GM10847 (cell line): ENCODE measurements around the gene IL10RB.

Experiments used
- POLR2A ChIP-seq: IDR thresholded peaks from 2 replicates; pipeline ENCODE4 v1.6.1; 2011; ENCODE audit not compliant: insufficient read length; ENCODE audit errors: extremely low read depth

Gene IL10RB

DNA sequence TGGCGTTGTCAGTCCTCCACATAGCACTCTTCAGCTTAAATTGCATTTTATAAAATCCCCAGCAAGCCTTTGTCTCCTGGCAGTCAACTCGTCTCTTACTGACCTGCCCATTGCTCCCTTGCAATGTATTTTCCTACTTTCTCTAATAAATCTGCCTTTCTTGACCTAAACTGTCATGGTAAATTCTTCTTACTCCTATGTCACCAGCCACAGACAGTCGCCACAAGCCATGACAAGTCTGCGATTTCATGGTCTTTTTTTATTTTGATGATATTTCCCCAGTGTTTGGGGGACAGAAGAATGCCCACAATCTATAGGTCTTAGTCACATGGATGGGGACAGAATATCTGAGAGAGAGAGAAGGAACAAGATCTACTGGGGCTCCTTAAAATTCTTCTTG is 28.0 kb upstream of the IL10RB start:
- TF ChIP-seq POLR2A, result no peak

DNA sequence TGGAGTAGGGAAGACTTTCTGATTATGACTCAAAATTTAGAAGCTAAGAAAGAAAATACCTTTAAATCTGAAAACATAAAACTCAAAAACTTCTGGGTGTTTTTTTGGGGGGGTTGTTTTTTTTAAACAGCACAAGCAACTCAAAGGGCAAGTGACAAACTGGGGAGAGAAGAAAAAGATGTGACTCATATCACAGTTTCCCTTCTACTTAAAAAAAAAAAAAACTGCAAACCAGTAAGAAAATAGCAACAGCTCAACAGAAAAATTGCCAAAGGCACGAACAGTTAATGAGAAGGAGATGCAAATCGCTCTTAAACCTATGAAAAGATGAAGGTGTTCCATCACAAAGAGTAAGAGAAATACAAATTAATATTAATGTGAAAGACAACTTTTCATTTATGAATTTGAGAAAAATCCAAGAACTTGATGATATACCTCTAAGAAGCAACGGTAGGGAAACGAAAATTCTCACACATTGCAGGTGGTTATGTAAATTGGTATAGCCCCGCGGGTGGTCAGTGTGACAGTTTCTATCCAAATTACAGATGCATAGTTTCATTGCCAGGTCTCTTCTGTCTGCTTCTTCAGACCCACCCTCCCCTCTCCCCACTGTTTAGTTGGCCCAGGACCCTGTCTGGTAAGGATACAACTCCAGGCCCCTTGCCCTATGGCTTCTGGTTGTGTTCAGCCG is 27.5 kb upstream of the IL10RB start:
- no peak for TF ChIP-seq POLR2A

GRCh38 chr21:33240404-33240803 is 25.8 kb upstream of the IL10RB start:
- TF ChIP-seq POLR2A, result no peak

DNA sequence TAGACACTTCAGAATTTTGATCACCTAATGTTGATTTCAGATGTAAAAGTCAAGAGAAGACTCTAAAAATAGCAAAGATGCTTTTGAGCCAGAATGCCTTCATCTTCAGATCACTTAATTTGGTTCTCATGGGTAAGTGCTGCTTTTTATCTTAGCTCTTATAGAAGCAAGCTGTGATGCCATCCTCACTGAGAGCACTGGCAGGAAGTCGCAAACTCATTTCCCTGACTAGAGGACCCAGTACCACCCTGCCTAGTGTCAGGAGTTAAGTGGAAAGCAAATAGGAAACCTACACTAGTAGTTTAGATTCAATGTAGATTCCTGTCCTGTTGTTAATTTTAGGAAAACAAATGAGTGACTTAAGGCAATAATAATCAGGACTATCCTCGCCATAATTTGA is 24.3 kb upstream of the IL10RB start:
- TF ChIP-seq POLR2A, result no peak

DNA sequence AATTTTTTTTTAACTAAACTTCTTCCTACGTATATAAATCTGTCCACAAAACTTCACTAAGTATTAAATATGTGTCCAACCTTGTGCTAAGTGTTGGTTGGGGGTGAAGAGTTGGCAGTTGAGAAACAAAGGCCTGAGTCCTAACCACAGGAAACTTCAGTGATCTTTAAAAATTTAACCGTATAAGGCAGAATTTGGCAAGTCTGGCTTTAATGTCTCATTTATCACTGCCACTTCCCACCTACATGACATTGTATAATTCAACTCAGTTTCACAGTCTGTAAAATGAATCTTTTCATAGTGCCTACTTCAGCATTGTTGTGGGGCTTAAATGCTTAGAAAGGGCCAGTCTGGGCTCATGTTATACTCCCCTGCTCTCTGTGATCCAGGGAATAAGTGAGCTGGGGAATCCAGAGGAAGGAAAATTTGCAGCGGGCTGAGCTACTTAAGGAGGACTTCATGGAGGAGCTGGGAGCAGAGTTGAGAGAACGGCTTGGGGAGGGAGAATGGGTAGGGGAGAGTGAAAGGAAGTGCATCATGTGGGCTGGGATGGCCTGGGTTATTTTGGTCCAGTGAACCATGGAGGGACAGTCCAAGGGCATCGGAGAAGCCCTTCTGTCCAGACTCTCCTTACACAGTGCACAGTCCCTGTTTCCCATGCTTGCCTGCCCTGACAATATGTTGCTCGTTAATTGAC is 21.9 kb upstream of the IL10RB start:
- no peak for TF ChIP-seq POLR2A

GRCh38 chr21:33244779-33245105 is 21.4 kb upstream of the IL10RB start:
- TF ChIP-seq POLR2A, result no peak

GRCh38 chr21:33245289-33245918 is 20.8 kb upstream of the IL10RB start:
- no peak for TF ChIP-seq POLR2A

- no peak for TF ChIP-seq POLR2A
Measured at GRCh38 chr21:33246506-33246905, 19.7 kb upstream of the IL10RB start.

DNA sequence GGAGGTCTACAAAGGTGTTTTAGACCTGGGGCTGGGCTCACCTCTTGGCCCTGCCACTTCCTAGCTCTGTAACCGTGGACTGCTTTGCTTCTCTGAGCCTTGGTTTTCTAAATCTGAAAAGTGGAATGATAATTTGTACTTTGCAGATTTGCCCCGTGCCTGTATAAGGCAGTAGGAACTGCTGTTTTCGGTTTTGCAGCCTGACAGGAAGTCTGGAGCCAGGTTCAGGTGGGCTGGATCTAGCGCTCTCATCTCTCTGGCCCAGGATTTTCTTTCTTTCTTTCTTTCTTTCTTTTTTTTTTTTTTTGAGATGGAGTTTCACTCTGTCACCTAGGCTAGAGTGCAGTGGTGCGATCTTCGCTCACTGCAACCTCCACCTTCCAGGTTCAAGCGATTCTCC is 19.2 kb upstream of the IL10RB start:
- no peak for TF ChIP-seq POLR2A

- no peak for TF ChIP-seq POLR2A
Measured at GRCh38 chr21:33247599-33247998, 18.6 kb upstream of the IL10RB start.

DNA sequence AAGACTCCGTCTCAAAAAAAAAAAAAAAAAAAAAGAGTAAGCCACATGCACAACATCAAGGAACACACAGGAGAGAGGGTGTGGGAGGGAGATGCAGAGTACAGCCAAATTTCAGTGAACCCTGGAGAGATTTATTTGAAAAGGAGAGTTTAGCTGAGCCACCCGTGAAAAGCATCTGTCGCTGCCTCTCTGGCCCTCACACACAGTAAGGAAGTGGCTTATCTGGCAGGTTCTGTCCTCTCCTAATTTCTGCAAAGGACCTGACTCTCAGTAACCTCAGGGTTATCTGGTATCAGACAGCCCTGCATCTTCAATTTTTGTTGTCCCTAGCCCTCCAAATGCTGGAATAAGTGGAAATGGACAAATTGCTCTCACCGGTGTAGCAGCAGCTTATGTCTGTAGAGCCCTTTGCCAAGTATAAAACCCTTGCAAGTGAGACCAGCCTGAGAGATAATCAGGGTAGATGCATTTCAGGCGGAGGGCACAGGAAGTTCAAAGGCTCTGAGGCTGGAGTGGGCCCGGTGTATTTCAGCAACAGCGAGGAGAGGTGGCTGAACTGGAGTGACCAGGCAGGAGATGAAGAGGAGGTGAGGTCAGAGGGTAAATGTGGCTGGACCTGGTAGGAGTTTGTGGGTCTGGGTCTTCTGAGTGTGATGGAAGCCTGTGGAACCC is 16.7 kb upstream of the IL10RB start:
- no peak for TF ChIP-seq POLR2A

GRCh38 chr21:33251119-33251518 is 15.0 kb upstream of the IL10RB start:
- TF ChIP-seq POLR2A, result no peak

DNA sequence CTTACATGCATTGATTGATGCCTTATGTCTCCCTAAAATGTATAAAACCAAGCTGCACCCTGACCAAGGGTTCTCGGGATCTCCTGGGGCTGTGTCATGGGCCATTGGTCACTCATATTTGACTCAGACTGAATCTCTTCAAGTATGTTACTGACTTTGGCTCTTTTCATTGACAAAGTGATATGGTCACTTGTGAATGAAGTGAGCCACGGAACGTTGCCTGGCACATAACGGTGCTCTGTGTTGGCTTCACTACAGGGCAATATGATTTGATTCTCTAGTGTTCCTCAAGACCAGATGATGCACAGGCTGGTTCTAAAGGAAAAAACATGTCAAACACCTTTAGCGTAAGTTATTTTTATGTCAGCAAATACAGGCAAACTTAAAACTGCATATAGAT is 11.4 kb upstream of the IL10RB start:
- no peak for TF ChIP-seq POLR2A

DNA sequence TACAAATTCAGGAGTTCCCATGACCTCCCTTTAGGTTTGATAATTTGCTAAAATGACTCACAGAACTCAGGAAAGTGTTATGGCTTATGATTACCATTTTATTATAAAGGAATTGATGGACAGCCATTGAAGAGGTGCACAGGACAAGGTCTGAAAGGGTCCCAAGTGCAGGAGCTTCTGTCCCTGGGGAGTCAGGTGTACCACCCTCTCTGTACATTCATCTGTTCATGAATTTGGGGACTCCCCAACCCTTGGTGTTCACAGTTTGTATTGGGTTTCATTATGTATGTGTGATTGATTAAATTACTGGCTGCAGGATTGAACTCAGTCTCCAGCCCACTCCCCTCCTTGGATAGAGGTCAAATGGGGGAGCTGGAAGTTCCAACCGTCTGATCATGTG is 10.8 kb upstream of the IL10RB start:
- TF ChIP-seq POLR2A, result no peak

DNA sequence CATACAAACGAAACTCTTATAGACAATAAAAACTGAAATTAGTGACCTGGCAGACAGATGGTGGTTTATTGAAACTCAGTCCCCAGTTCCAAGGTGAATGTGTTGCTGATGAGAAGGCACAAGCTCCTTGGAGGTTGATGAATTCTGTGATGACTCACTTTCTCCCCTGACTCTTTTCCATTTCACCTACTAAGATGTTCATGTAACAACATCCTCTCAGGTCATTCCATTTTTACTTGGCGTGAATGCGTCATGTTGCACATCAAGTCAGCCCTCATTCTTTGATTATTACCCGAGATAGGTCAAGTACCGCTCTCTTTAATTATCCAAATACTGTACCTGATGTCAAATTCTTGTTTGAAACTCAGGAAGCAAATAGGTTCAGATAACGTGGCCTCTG is 10.1 kb upstream of the IL10RB start:
- no peak for TF ChIP-seq POLR2A
